Small intestine (tissue), 7 donors: ENCODE measurements around the gene DLK2. TPM values are rescaled to one million over a fixed set of nuclear protein-coding genes. Genes with fewer than 3 reads are reported as not detected.
"Not testable (repeated sequence)": the region's sequence is repeated elsewhere in the genome, so short reads cannot be mapped to it uniquely, and the experiment has no call there.

Experiments used
- DNase-seq, 2 donors: peaks; one replicate each; pipeline versions ENCODE4 v3.0.0 to v3.0.0-alpha.2; 2013
- FAIRE-seq: peaks from 2 replicates; lab custom pipeline; 2012; peaks lifted over from hg19 to GRCh38; lab: Jason Lieb, UNC
- H3K27ac ChIP-seq, 3 donors: one replicate each; pipeline ENCODE4 v1.5.1; 2013; ENCODE audit warnings: low read length in 2 of 3, mild to moderate bottlenecking in 2 of 3, control low read depth in 1 of 3, inconsistent platforms in 1 of 3, low read depth in 1 of 3, moderate library complexity in 1 of 3
- H3K27me3 ChIP-seq, 3 donors: one replicate each; pipeline ENCODE4 v1.6.1; 2013; ENCODE audit warnings: low read length in 3 of 3, inconsistent platforms in 1 of 3; ENCODE audit not compliant: control insufficient read depth in 3 of 3, insufficient read depth in 3 of 3
- H3K36me3 ChIP-seq, 3 donors: one replicate each; pipeline ENCODE4 v1.6.1; 2013; ENCODE audit warnings: low read length in 3 of 3, inconsistent platforms in 1 of 3, low read depth in 1 of 3, mild to moderate bottlenecking in 1 of 3, moderate library complexity in 1 of 3; ENCODE audit not compliant: control insufficient read depth in 3 of 3, insufficient read depth in 2 of 3
- H3K4me1 ChIP-seq, 3 donors: one replicate each; pipeline ENCODE4 v1.6.1; 2013; ENCODE audit warnings: low read length in 2 of 3, inconsistent platforms in 1 of 3, low read depth in 1 of 3, mild to moderate bottlenecking in 1 of 3, moderate library complexity in 1 of 3; ENCODE audit not compliant: control insufficient read depth in 3 of 3, insufficient read depth in 2 of 3
- H3K4me3 ChIP-seq, 3 donors: one replicate each; pipeline ENCODE4 v1.5.1; 2013; ENCODE audit warnings: low read length in 3 of 3, control low read depth in 1 of 3, inconsistent platforms in 1 of 3, low read depth in 1 of 3, mild to moderate bottlenecking in 1 of 3, moderate library complexity in 1 of 3
- H3K9me3 ChIP-seq, 2 donors: one replicate each; pipeline ENCODE4 v1.6.1; 2013; ENCODE audit warnings: low read depth in 1 of 2, low read length in 1 of 2; ENCODE audit not compliant: control insufficient read depth in 2 of 2, insufficient read depth in 1 of 2
- WGBS, 3 donors: extraction: QIAGEN DNeasy Blood & Tissue Kit; methylation state at CpG; one replicate each; pipeline ENCODE4 v1.1.7; 2013; 5-methylcytosine and 5-hydroxymethylcytosine counted together
- polyA plus RNA-seq, 4 donors: library from polyadenylated mRNA; stranded (reverse) in 3 of 4; unstranded in 1 of 4; fragments of 200-250 nt in 3 of 4; fragments of 120-200 nt in 1 of 4; gene quantifications; one replicate each; pipeline versions ENCODE4 v1.2.1 to v1.2.3, GENCODE V29; 2013
- donor health status: healthy with polysubstance abuse.
- donor health status: control.
- donor health status: control.
- donor health status: Bipolar disorder and iron deficiency.
- donor health status: healthy.

DLK2 gene
- polyA plus RNA-seq, 4 donors: 0.72 to 1.3 TPM; not detected in 2

DNA sequence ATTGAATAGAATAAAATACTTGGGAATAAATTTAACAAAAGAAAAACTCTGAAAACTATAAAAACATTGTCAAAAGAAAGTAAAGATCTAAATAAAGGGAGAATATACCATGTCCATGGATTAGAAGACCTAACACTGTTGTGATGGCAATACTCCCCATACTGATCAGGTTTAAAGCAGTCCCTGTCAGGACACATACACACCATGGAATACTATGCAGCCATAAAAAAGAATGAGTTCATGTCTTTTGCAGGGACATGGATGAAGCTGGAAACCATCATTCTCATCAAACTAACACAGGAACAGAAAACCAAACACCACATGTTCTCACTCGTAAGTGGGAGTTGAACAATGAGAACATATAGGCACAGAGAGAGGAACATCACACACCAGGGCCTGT, 44.6 kb downstream of the DLK2 start:
- DNase-seq, H3K27me3 ChIP-seq, H3K27ac ChIP-seq, H3K4me1 ChIP-seq, H3K36me3 ChIP-seq, H3K4me3 ChIP-seq, FAIRE-seq: not testable (repeated sequence)
- WGBS, 3 donors: 80 to 100% (median 90%) methylated on average over 1 of the region's 1 CpG
- H3K9me3 ChIP-seq: peaks cover 0 to 13% of the 10 kb centered on the region in 2 donors

GRCh38 chr6:43408259-43408658, 47.1 kb downstream of the DLK2 start:
- FAIRE-seq: no peak

DNA sequence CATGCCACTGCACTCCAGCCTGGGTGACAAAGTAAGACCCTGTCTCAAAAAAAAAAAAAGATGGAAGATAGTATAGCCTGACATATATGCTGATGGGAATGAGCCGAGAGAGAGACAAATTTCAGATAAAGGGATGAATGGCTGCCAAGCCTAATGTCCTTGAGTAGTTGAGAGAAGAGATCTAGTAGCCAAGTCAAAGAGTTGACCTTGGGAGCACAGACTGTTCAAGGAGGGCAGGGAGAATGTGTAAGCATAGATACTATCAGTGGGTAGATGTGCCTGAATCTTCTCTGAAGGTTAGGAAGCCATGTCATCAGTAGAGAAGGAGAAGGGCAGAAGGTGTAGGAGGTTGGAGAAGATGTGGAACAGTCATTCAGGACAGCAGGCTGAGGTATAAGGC, 48.1 kb downstream of the DLK2 start:
- 80 to 88% (median 88%) methylated on average over 1 of the region's 1 CpG for WGBS, 3 donors
- no peak overlapping the region for H3K27ac ChIP-seq
- no peak overlapping the region for H3K4me3 ChIP-seq
- no peaks in the 10 kb centered on the region for H3K27me3 ChIP-seq
- H3K36me3 ChIP-seq: no peaks in the 10 kb centered on the region
- no peaks in the 10 kb centered on the region for H3K9me3 ChIP-seq
- FAIRE-seq (no peak), DNase-seq (no peak)
- H3K4me1 ChIP-seq: peaks cover 0 to 4% (median 0%) of the 10 kb centered on the region in 3 donors

More at GRCh38 chr6:43408259-43408658, 47.1 kb downstream of the DLK2 start:
- WGBS, 3 donors: 92 to 93% (median 92%) methylated on average over 4 of the region's 4 CpGs
- Histone ChIP-seq H3K36me3 (no peaks in the 10 kb centered on the region), H3K27me3 (no peaks in the 10 kb centered on the region), H3K4me3 (no peak overlapping the region), H3K9me3 (peaks cover 0 to 9% of the 10 kb centered on the region in 2 donors), H3K4me1 (peaks cover 0 to 4% (median 0%) of the 10 kb centered on the region in 3 donors), H3K27ac (peak overlapping the region in 1 of 3 donors; percentile 34)
- peak in 1 of 2 donors; percentile 55 for DNase-seq

- no peak for FAIRE-seq
- H3K27ac ChIP-seq: no peak overlapping the region
- H3K27me3 ChIP-seq: no peaks in the 10 kb centered on the region
- DNase-seq: no peak
- WGBS, 3 donors: 44 to 54% (median 45%) methylated on average over 3 of the region's 3 CpGs
- H3K9me3 ChIP-seq: no peaks in the 10 kb centered on the region
- H3K4me1 ChIP-seq: peaks cover 0 to 4% (median 0%) of the 10 kb centered on the region in 3 donors
- no peaks in the 10 kb centered on the region for H3K36me3 ChIP-seq
- no peak overlapping the region for H3K4me3 ChIP-seq
These were observed 50.0 kb downstream of the DLK2 start for GRCh38 chr6:43405354-43405753.

- Histone ChIP-seq H3K4me1 (peaks cover 0 to 14% (median 0%) of the 10 kb centered on the region in 3 donors), H3K9me3 (no peaks in the 10 kb centered on the region), H3K27me3 (no peaks in the 10 kb centered on the region), H3K27ac (no peak overlapping the region), H3K36me3 (no peaks in the 10 kb centered on the region), H3K4me3 (no peak overlapping the region)
- WGBS, 3 donors: 73 to 80% (median 75%) methylated on average over 1 of the region's 1 CpG
- DNase-seq (peak in 1 of 2 donors; percentile 17), FAIRE-seq (no peak)
These were observed 52.5 kb downstream of the DLK2 start for GRCh38 chr6:43402820-43403219.

DNA sequence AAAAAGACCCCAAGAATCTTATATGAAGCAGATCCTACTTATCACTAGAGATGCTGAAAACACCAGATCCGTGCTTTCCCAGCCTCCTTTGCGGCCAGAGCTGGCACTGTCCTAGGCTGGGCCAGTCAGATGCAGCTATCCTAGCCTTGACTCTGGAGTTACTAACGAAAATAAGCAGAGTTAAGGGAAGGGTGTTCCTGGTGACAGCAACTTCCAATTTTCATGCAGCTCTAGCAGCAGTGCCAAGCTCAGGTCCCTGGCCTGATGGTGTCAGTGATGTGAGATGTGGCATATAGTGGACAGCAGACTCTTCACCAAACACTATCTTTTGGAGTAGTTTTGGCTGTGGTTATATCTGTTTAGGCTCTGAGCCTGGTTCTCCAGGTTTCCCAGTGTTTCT, 53.6 kb downstream of the DLK2 start:
- Histone ChIP-seq H3K36me3 (no peaks in the 10 kb centered on the region), H3K27ac (no peak overlapping the region), H3K4me1 (peaks cover 0 to 14% (median 0%) of the 10 kb centered on the region in 3 donors), H3K4me3 (no peak overlapping the region), H3K9me3 (no peaks in the 10 kb centered on the region), H3K27me3 (no peaks in the 10 kb centered on the region)
- WGBS, 3 donors: 88 to 96% (median 91%) methylated on average over 3 of the region's 3 CpGs
- FAIRE-seq (no peak), DNase-seq (no peak)

Other genes starting within 250 kb of the DLK2 start
- gene DNPH1, start 226.1 kb downstream of the DLK2 start, polyA plus RNA-seq: 100 to 1,000 TPM; 192 to 370 (median 327) TPM
- 1 to 10 TPM in 2 of 4 donors, under 1 TPM in 2; 0.89 to 2.1 (median 1.0) TPM for gene TTBK1, start 212.1 kb downstream of the DLK2 start, polyA plus RNA-seq
- gene SLC22A7, start 157.3 kb downstream of the DLK2 start, polyA plus RNA-seq: under 1 TPM in 2 of 4 donors, not detected in 2; 0.10 to 0.50 TPM
- gene CRIP3, start 146.7 kb downstream of the DLK2 start, polyA plus RNA-seq: 1 to 10 TPM in 3 of 4 donors, under 1 TPM in 1; 0.89 to 3.4 (median 2.5) TPM
- 10 to 100 TPM in 1 of 4 donors, 1 to 10 TPM in 3; 3.5 to 18.1 (median 5.0) TPM for gene ZNF318, start 85.9 kb downstream of the DLK2 start, polyA plus RNA-seq
- 10 to 100 TPM; 15.7 to 31.1 (median 22.2) TPM for gene ABCC10, start 28.0 kb downstream of the DLK2 start, polyA plus RNA-seq
- 10 to 100 TPM; 17.2 to 34.5 (median 29.8) TPM for gene TJAP1, start 22.0 kb upstream of the DLK2 start, polyA plus RNA-seq
- gene LRRC73, start 54.8 kb upstream of the DLK2 start, polyA plus RNA-seq: under 1 TPM; 0.22 to 0.54 (median 0.38) TPM
- gene YIPF3, start 61.4 kb upstream of the DLK2 start, polyA plus RNA-seq: 100 to 1,000 TPM in 1 of 4 donors, 10 to 100 TPM in 3; 49.0 to 121 (median 71.8) TPM
- 10 to 100 TPM in 3 of 4 donors, 1 to 10 TPM in 1; 10.0 to 38.7 (median 23.7) TPM for gene POLR1C, start 61.5 kb upstream of the DLK2 start, polyA plus RNA-seq
- gene XPO5, start 120.5 kb upstream of the DLK2 start, polyA plus RNA-seq: 10 to 100 TPM in 2 of 4 donors, 1 to 10 TPM in 2; 5.1 to 26.0 (median 8.8) TPM
- gene POLH, start 120.6 kb upstream of the DLK2 start, polyA plus RNA-seq: 1 to 10 TPM; 2.0 to 8.8 (median 3.1) TPM
- 10 to 100 TPM; 33.7 to 81.6 (median 45.7) TPM for gene GTPBP2, start 173.7 kb upstream of the DLK2 start, polyA plus RNA-seq
- gene MAD2L1BP, start 180.3 kb upstream of the DLK2 start, polyA plus RNA-seq: 10 to 100 TPM; 29.1 to 59.4 (median 46.3) TPM
- 1 to 10 TPM in 1 of 4 donors, under 1 TPM in 3; 0.42 to 1.1 (median 0.76) TPM for gene RSPH9, start 189.5 kb upstream of the DLK2 start, polyA plus RNA-seq
- 100 to 1,000 TPM in 1 of 4 donors, 10 to 100 TPM in 3; 51.2 to 107 (median 65.1) TPM for gene MRPS18A, start 232.2 kb upstream of the DLK2 start, polyA plus RNA-seq